Measurements from ENCODE around the gene DAPK1.

The DAPK1 gene

GRCh38 chr9:87551772-87552217 lies 54.1 kb downstream of the DAPK1 start:
- no peak for TF ChIP-seq ZNF274 (IDR thresholded peaks at IDR 0.05; ENCODE audit: low read depth, low read length)
- H3K4me3 ChIP-seq (ENCODE audit: low read length) = no peak overlapping the region

- no peak overlapping the region for H3K4me3 ChIP-seq (ENCODE audit: low read length)
- no peak for TF ChIP-seq ZNF274 (IDR thresholded peaks at IDR 0.05; ENCODE audit: low read depth, low read length)
Observed at GRCh38 chr9:87554171-87554910, 56.7 kb downstream of the DAPK1 start.

DNA sequence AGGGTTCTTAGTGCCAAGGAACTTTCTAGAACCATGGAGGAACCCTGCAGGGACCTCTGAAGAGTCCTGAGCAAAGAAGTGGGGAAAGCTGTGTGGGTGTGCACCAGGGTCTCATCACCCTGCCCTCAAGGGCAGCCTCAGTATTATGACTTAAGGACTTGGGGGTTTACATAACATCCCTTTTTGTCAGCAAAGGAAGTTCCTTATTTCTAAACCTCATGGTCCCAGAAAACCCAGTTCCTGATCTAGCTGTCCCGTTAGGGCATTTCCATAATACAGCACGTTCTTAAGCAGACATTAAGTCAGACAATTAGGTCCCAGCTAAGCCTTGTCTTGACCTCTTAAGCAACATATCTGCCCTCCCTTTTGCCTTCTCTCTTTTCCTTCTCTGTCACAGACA lies 57.3 kb downstream of the DAPK1 start:
- no peak overlapping the region for H3K4me3 ChIP-seq (ENCODE audit: low read length)
- no peak for TF ChIP-seq ZNF274 (IDR thresholded peaks at IDR 0.05; ENCODE audit: low read depth, low read length)

GRCh38 chr9:87556039-87556438 lies 58.4 kb downstream of the DAPK1 start:
- no peak for TF ChIP-seq ZNF274 (IDR thresholded peaks at IDR 0.05; ENCODE audit: low read depth, low read length)
- H3K4me3 ChIP-seq (ENCODE audit: low read length) = no peak overlapping the region; the same call in 1 of the 2 replicates

DNA sequence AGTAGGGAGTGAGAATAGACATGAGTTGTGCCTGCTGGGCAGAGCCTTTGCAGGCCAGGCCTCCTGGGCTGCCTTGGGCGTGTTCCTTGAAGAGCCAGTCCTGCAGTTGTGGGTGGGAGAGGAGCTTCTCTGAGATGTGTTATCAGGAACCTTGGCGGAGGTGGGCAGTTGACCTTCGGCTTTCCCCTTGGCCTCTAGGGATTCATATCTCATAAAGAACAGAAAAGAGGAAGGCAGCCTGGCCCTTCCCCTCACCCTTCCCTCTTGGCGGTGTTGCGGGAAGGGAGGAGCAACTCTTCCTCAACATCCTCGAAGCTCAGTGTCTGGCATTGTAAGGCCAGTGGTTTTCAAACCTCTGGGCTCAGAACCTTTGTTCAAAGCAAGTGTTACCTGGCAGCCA lies 59.2 kb downstream of the DAPK1 start:
- no peak for TF ChIP-seq ZNF274 (IDR thresholded peaks at IDR 0.05; ENCODE audit: low read depth, low read length)

DNA sequence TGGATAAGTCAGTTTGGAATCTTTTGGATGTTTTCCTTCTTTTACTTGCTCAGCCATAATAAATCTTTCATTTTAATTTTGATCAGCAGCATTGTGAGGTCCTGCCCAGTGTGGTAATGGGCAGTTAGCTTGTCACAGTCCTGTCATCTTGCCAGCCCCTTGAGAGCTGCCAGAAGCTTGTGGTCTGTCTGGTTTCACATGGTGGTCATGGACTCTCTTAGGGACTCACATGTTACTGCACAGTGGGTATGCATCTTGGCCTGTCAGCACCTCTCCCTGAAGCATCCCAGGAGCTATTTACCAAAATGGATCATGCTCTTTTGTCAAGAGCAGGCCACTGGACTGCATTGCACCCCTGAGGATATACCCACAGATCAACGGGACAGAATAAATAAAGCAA lies 60.3 kb downstream of the DAPK1 start:
- H3K4me3 ChIP-seq (ENCODE audit: low read length) = no peak overlapping the region
- TF ChIP-seq ZNF274 (IDR thresholded peaks at IDR 0.05; ENCODE audit: low read depth, low read length) = no peak

More for the DNA sequence above, 59.2 kb downstream of the DAPK1 start:
- no peak overlapping the region for H3K4me3 ChIP-seq (ENCODE audit: low read length)

DNA sequence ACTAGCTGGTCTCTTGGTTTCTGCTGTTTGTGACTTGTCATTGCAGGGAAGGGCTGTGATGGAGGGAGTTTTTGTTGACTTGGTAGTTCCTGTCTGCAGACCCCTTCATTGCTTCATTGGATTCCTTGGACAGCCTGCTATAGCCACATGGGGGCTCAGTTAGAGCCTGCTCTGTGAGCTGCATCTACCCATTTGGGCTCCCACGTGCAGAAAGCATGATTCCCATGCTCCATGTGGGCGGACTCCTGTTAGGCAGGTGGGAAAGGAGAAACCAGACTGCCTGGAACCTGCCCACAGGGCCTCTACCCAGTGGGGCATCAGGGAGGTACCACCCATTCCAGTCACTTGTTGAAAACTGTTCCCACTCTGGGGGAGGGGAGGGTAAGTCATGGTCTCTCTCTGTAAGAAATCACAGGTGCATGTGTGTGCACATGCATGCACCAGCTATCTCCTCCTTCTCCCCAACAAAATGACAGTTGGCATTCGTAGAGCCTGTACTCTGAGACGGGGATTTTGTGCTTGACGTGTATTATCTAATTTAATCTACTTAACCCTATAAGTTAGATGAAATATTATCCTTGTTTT lies 61.0 kb downstream of the DAPK1 start:
- no peak for TF ChIP-seq ZNF274 (IDR thresholded peaks at IDR 0.05; ENCODE audit: low read depth, low read length)

GRCh38 chr9:87562062-87562461 lies 64.4 kb downstream of the DAPK1 start:
- no peak for TF ChIP-seq ZNF274 (IDR thresholded peaks at IDR 0.05; ENCODE audit: low read depth, low read length)
- no peak overlapping the region for H3K4me3 ChIP-seq (ENCODE audit: low read length)

More for the DNA sequence above, 61.0 kb downstream of the DAPK1 start:
- H3K4me3 ChIP-seq (ENCODE audit: low read length) = no peak overlapping the region

GRCh38 chr9:87562530-87563170 lies 65.0 kb downstream of the DAPK1 start:
- TF ChIP-seq ZNF274 (IDR thresholded peaks at IDR 0.05; ENCODE audit: low read depth, low read length) = no peak
- H3K4me3 ChIP-seq (ENCODE audit: low read length) = no peak overlapping the region

DNA sequence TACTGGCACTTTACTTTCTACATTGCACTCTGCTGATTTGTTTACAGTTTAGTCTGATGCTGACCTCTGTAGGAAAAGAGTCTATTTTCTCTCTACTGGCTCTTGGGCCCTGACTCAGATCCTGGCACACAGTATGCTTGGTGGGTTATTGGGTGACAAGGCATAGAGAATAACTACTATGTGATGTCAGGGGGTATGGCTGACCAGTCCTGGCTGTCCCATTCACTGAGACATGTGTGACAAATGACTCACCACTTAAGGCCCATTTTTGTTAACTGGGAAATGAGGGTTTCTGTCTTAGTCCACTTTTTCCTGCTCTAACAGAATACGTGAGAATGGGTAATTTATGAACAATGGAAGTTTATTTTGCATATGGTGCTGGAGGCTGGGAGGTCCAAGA lies 66.4 kb downstream of the DAPK1 start:
- no peak overlapping the region for H3K4me3 ChIP-seq (ENCODE audit: low read length)
- TF ChIP-seq ZNF274 (IDR thresholded peaks at IDR 0.05; ENCODE audit: low read depth, low read length) = no peak

- no peak for TF ChIP-seq ZNF274 (IDR thresholded peaks at IDR 0.05; ENCODE audit: low read depth, low read length)
- H3K4me3 ChIP-seq (ENCODE audit: low read length) = no peak overlapping the region
Observed at GRCh38 chr9:87564791-87565241, 67.1 kb downstream of the DAPK1 start.

DNA sequence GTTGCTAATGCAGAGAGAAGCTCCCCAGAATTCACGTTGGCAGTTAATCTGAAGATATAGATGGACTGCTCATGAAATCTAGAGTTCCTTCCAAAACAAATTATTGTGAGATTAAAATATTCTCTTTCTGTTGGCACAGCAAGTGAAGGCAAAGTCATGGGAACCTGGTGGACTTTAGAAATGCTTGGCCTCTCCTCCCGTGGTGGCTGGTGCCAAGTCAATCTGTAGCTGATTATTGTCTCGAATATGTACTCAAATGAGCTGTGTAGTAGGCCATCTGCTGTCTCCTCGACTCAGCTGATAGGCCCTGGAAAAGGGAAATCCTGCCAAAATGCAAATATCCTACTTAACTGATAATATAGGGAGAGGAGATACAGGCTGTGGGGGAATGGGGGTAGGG lies 69.3 kb downstream of the DAPK1 start:
- H3K4me3 ChIP-seq (ENCODE audit: low read length) = no peak overlapping the region
- TF ChIP-seq ZNF274 (IDR thresholded peaks at IDR 0.05; ENCODE audit: low read depth, low read length) = no peak

- TF ChIP-seq ZNF274 (IDR thresholded peaks at IDR 0.05; ENCODE audit: low read depth, low read length) = no peak
Observed at GRCh38 chr9:87567571-87567970, 69.9 kb downstream of the DAPK1 start.

GRCh38 chr9:87567983-87568382 lies 70.3 kb downstream of the DAPK1 start:
- TF ChIP-seq ZNF274 (IDR thresholded peaks at IDR 0.05; ENCODE audit: low read depth, low read length) = no peak
- no peak overlapping the region for H3K4me3 ChIP-seq (ENCODE audit: low read length)

More at GRCh38 chr9:87567571-87567970, 69.9 kb downstream of the DAPK1 start:
- no peak overlapping the region for H3K4me3 ChIP-seq (ENCODE audit: low read length)

GRCh38 chr9:87568401-87568800 lies 70.7 kb downstream of the DAPK1 start:
- no peak for TF ChIP-seq ZNF274 (IDR thresholded peaks at IDR 0.05; ENCODE audit: low read depth, low read length)
- no peak overlapping the region for H3K4me3 ChIP-seq (ENCODE audit: low read length)

Measured in GM08714 (cell line).